ENCODE measurements around the gene SLC25A5.
A peak's percentile ranks its signal among the peaks of the same experiment; 100 is the strongest.
"Not testable (repeated sequence)": the region's sequence is repeated elsewhere in the genome, so short reads cannot be mapped to it uniquely, and the experiment has no call there.

Gene SLC25A5

GRCh38 chrX:119482041-119482440, 13.8 kb downstream of the SLC25A5 start:
- H3K4me3 ChIP-seq (replicated peaks; ENCODE audit: low read depth, low read length), result peak overlapping the region; percentile 44
- no peak for DNase-seq (ENCODE audit: low read depth)
- no peak for TF ChIP-seq CTCF (IDR thresholded peaks at IDR 0.05; ENCODE audit: low read length, missing control alignments)

- peak; percentile 53 for DNase-seq (ENCODE audit: low read depth)
- TF ChIP-seq CTCF (IDR thresholded peaks at IDR 0.05; ENCODE audit: low read length, missing control alignments), result peak; percentile 55
- H3K4me3 ChIP-seq (replicated peaks; ENCODE audit: low read depth, low read length), result peak overlapping the region; percentile 44
These were observed 14.5 kb downstream of the SLC25A5 start for GRCh38 chrX:119482481-119483480.

GRCh38 chrX:119486745-119487144, 18.5 kb downstream of the SLC25A5 start:
- no peak for TF ChIP-seq CTCF (IDR thresholded peaks at IDR 0.05; ENCODE audit: low read length, missing control alignments)
- no peak overlapping the region for H3K4me3 ChIP-seq (replicated peaks; ENCODE audit: low read depth, low read length)
- no peak for DNase-seq (ENCODE audit: low read depth)

- not testable (repeated sequence) for H3K4me3 ChIP-seq (replicated peaks; ENCODE audit: low read depth, low read length); DNase-seq (ENCODE audit: low read depth)
These were observed 19.5 kb downstream of the SLC25A5 start for GRCh38 chrX:119487766-119488165.

- peak; percentile 65 for DNase-seq (ENCODE audit: low read depth)
- TF ChIP-seq CTCF (IDR thresholded peaks at IDR 0.05; ENCODE audit: low read length, missing control alignments), result peak; percentile 50
- H3K4me3 ChIP-seq (replicated peaks; ENCODE audit: low read depth, low read length), result no peak overlapping the region
These were observed 20.5 kb downstream of the SLC25A5 start for GRCh38 chrX:119488749-119489148.

- DNase-seq (ENCODE audit: low read depth), result no peak
- no peak overlapping the region for H3K4me3 ChIP-seq (replicated peaks; ENCODE audit: low read depth, low read length)
- no peak for TF ChIP-seq CTCF (IDR thresholded peaks at IDR 0.05; ENCODE audit: low read length, missing control alignments)
These were observed 21.2 kb downstream of the SLC25A5 start for GRCh38 chrX:119489212-119490074.

- TF ChIP-seq CTCF (IDR thresholded peaks at IDR 0.05; ENCODE audit: low read length, missing control alignments), result no peak
These were observed 24.2 kb downstream of the SLC25A5 start for GRCh38 chrX:119492463-119492862.

GRCh38 chrX:119493851-119494495, 25.7 kb downstream of the SLC25A5 start:
- H3K4me3 ChIP-seq (replicated peaks; ENCODE audit: low read depth, low read length); DNase-seq (ENCODE audit: low read depth): not testable (repeated sequence)

More at GRCh38 chrX:119492463-119492862, 24.2 kb downstream of the SLC25A5 start:
- DNase-seq (ENCODE audit: low read depth), result no peak
- H3K4me3 ChIP-seq (replicated peaks; ENCODE audit: low read depth, low read length), result no peak overlapping the region
